ENCODE measurements around the gene NID2. TPM values are rescaled to one million over a fixed set of nuclear protein-coding genes. Genes with fewer than 3 reads are reported as not detected.

Gene NID2
- total RNA-seq, 1 experiment from 2014 or later: 12.6 TPM

GRCh38 chr14:52069307-52070050 is 620 bp upstream of the NID2 start:
- no TSS peak for BruUV-seq (replicated peaks)
- DNase-seq (ENCODE audit: low spot score): peak; percentile 28
- intact Hi-C loops (cut with micrococcal nuclease; ENCODE audit: unreplicated experiment): loop anchor here (5.0 kb wide), 2 partner anchors 57 to 67 kb away; no protein-coding TSS in a partner anchor
- CTCF ChIA-PET: interaction anchor here (0.6 to 0.9 kb wide), 2 partner anchors 54 to 204 kb away, joined by 3 to 5 read pairs; no protein-coding TSS in a partner anchor
- H3K36me3 ChIP-seq (ENCODE audit: insufficient read depth, low read length, poor library complexity, severe bottlenecking): peaks cover 4% of the 10 kb centered on the region
- H3K4me1 ChIP-seq (ENCODE audit: insufficient read depth, low read length, poor library complexity, severe bottlenecking): peaks cover 10% of the 10 kb centered on the region
- peak overlapping the region; percentile 65 for H3K4me3 ChIP-seq (ENCODE audit: low read depth, low read length, poor library complexity, severe bottlenecking)
- H3K9me3 ChIP-seq (ENCODE audit: low read depth, low read length, poor library complexity, severe bottlenecking): no peaks in the 10 kb centered on the region
- POLR2A ChIA-PET (ENCODE audit: low non-redundant PET): interaction anchor here (0.8 kb wide), 1 partner anchor 37 kb away, joined by 3 read pairs; no protein-coding TSS in a partner anchor
- peak overlapping the region; percentile 45 for H3K27ac ChIP-seq (ENCODE audit: low read depth, low read length, poor library complexity, severe bottlenecking)
- no peak for TF ChIP-seq CTCF (conservative IDR thresholded peaks at IDR 0.05; ENCODE audit: low read depth, low read length)
- no peak for TF ChIP-seq EZH2 (IDR thresholded peaks at IDR 0.05; ENCODE audit: borderline replicate concordance, low read depth, low read length, poor library complexity, severe bottlenecking)
- peaks cover 7% of the 10 kb centered on the region for H3K27me3 ChIP-seq (replicated peaks; ENCODE audit: insufficient read depth, low read depth, low read length, poor library complexity)

- ChIA-PET CTCF (no interaction called here), POLR2A (ENCODE audit: low non-redundant PET) (interaction anchor here (0.6 kb wide), 1 partner anchor 31 kb away, joined by 4 read pairs; no protein-coding TSS in a partner anchor)
- Histone ChIP-seq H3K27me3 (replicated peaks; ENCODE audit: insufficient read depth, low read depth, low read length, poor library complexity) (peaks cover 7% of the 10 kb centered on the region), H3K36me3 (ENCODE audit: insufficient read depth, low read length, poor library complexity, severe bottlenecking) (peaks cover 4% of the 10 kb centered on the region), H3K4me1 (ENCODE audit: insufficient read depth, low read length, poor library complexity, severe bottlenecking) (peaks cover 20% of the 10 kb centered on the region), H3K27ac (ENCODE audit: low read depth, low read length, poor library complexity, severe bottlenecking) (peak overlapping the region; percentile 45), H3K4me3 (ENCODE audit: low read depth, low read length, poor library complexity, severe bottlenecking) (peak overlapping the region; percentile 65), H3K9me3 (ENCODE audit: low read depth, low read length, poor library complexity, severe bottlenecking) (no peaks in the 10 kb centered on the region)
- peak; percentile 40 for DNase-seq (ENCODE audit: low spot score)
- BruUV-seq (replicated peaks): no TSS peak
- intact Hi-C loops (cut with micrococcal nuclease; ENCODE audit: unreplicated experiment): loop anchor here (5.0 kb wide), 1 partner anchor 56 kb away; no protein-coding TSS in a partner anchor
- TF ChIP-seq CTCF (conservative IDR thresholded peaks at IDR 0.05; ENCODE audit: low read depth, low read length) (no peak), EZH2 (IDR thresholded peaks at IDR 0.05; ENCODE audit: borderline replicate concordance, low read depth, low read length, poor library complexity, severe bottlenecking) (no peak)
Measured at GRCh38 chr14:52067873-52068614, 815 bp downstream of the NID2 start.

GRCh38 chr14:52064174-52064573 is 4.7 kb downstream of the NID2 start:
- CTCF ChIA-PET: interaction anchor here (0.6 kb wide), 1 partner anchor 48 kb away, joined by 3 read pairs; no protein-coding TSS in a partner anchor
- H3K27ac ChIP-seq (ENCODE audit: low read depth, low read length, poor library complexity, severe bottlenecking): no peak overlapping the region
- POLR2A ChIA-PET (ENCODE audit: low non-redundant PET): interaction anchor here (0.6 kb wide), 1 partner anchor 363 kb away, joined by 3 read pairs; no protein-coding TSS in a partner anchor

More at GRCh38 chr14:52064174-52064573, 4.7 kb downstream of the NID2 start:
- TF ChIP-seq EZH2 (IDR thresholded peaks at IDR 0.05; ENCODE audit: borderline replicate concordance, low read depth, low read length, poor library complexity, severe bottlenecking) (no peak), CTCF (conservative IDR thresholded peaks at IDR 0.05; ENCODE audit: low read depth, low read length) (no peak)
- no TSS peak for BruUV-seq (replicated peaks)
- Histone ChIP-seq H3K27me3 (replicated peaks; ENCODE audit: insufficient read depth, low read depth, low read length, poor library complexity) (no peaks in the 10 kb centered on the region), H3K4me1 (ENCODE audit: insufficient read depth, low read length, poor library complexity, severe bottlenecking) (peaks cover 32% of the 10 kb centered on the region), H3K9me3 (ENCODE audit: low read depth, low read length, poor library complexity, severe bottlenecking) (no peaks in the 10 kb centered on the region), H3K36me3 (ENCODE audit: insufficient read depth, low read length, poor library complexity, severe bottlenecking) (peaks cover 4% of the 10 kb centered on the region), H3K4me3 (ENCODE audit: low read depth, low read length, poor library complexity, severe bottlenecking) (no peak overlapping the region)
- no peak for DNase-seq (ENCODE audit: low spot score)
- intact Hi-C loops (cut with micrococcal nuclease; ENCODE audit: unreplicated experiment): no loop called here

All from A673 (cell line).